ENCODE results near the gene LAGE3.
A peak's percentile ranks its signal among the peaks of the same experiment; 100 is the strongest.
"Not testable (repeated sequence)": the region's sequence is repeated elsewhere in the genome, so short reads cannot be mapped to it uniquely, and the experiment has no call there.

The LAGE3 gene

GRCh38 chrX:154501423-154501822 is 22.3 kb upstream of the LAGE3 start:
- not testable (repeated sequence) for DNase-seq

- DNase-seq, result not testable (repeated sequence)
These were observed 17.6 kb upstream of the LAGE3 start for GRCh38 chrX:154496591-154497137.

- DNase-seq, result no peak
These were observed 16.4 kb upstream of the LAGE3 start for GRCh38 chrX:154495472-154495922.

GRCh38 chrX:154494715-154495114 is 15.6 kb upstream of the LAGE3 start:
- DNase-seq, result no peak

GRCh38 chrX:154490414-154491083 is 11.5 kb upstream of the LAGE3 start, which contains the start of gene SLC10A3:
Gene SLC10A3 (minus strand): TSS chrX:154490629. CDS start chrX:154488940, 1,689 bp downstream.
- DNase-seq, result peak; percentile 84

GRCh38 chrX:154490021-154490413 is 10.9 kb upstream of the LAGE3 start:
- DNase-seq, result peak; percentile 17

- no peak for DNase-seq
These were observed 10.1 kb upstream of the LAGE3 start for GRCh38 chrX:154489182-154489581.

- no peak for DNase-seq
These were observed 9.4 kb upstream of the LAGE3 start for GRCh38 chrX:154488336-154489075.

- DNase-seq, result no peak
These were observed 8.6 kb upstream of the LAGE3 start for GRCh38 chrX:154487518-154488290.

- peak; percentile 62 for DNase-seq
These were observed 7.5 kb upstream of the LAGE3 start, which contains the start of gene UBL4A for GRCh38 chrX:154486396-154487207. Gene UBL4A (minus strand): TSS chrX:154486615. CDS start chrX:154486584, 31 bp downstream.

GRCh38 chrX:154486052-154486395 is 6.9 kb upstream of the LAGE3 start:
- DNase-seq, result peak; percentile 28

GRCh38 chrX:154485150-154486051 is 6.3 kb upstream of the LAGE3 start:
- DNase-seq, result no peak

- no peak for DNase-seq
These were observed 5.4 kb upstream of the LAGE3 start for GRCh38 chrX:154484255-154485149.

GRCh38 chrX:154483325-154483724 is 4.2 kb upstream of the LAGE3 start:
- no peak for DNase-seq

GRCh38 chrX:154482786-154483185 is 3.7 kb upstream of the LAGE3 start:
- no peak for DNase-seq

GRCh38 chrX:154481911-154482601 is 3.0 kb upstream of the LAGE3 start:
- no peak for DNase-seq

- DNase-seq, result no peak
These were observed 2.1 kb upstream of the LAGE3 start for GRCh38 chrX:154481195-154481594.

- DNase-seq, result no peak
These were observed 1.1 kb downstream of the LAGE3 start for GRCh38 chrX:154477891-154478477.

- DNase-seq, result no peak
These were observed 2.3 kb downstream of the LAGE3 start for GRCh38 chrX:154476821-154477220.
